ENCODE results near the gene HSD11B1.

DNA sequence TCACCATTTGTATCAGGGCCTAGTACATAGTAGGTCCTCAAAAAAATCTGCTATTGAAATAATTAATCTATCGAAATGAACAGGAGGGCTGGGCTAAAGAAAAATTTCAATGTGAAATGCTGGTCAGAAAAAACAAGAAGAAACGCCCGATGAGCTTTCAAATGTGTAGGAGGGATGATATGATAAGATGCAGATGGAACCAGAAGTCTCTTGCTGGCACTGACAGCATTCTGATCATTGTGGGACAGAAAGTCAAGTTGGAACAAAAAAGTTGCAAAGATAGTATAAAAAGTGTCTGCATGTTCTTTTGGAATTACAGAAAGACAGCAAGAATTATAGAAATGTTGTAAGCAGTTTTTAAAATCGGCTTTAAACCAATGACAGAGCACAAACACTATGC is 18.3 kb upstream of the HSD11B1 start:
- no peak for TF ChIP-seq SMC3 (IDR thresholded peaks at IDR 0.05; ENCODE audit: low read depth, low read length)
- TF ChIP-seq, protein P1, sequence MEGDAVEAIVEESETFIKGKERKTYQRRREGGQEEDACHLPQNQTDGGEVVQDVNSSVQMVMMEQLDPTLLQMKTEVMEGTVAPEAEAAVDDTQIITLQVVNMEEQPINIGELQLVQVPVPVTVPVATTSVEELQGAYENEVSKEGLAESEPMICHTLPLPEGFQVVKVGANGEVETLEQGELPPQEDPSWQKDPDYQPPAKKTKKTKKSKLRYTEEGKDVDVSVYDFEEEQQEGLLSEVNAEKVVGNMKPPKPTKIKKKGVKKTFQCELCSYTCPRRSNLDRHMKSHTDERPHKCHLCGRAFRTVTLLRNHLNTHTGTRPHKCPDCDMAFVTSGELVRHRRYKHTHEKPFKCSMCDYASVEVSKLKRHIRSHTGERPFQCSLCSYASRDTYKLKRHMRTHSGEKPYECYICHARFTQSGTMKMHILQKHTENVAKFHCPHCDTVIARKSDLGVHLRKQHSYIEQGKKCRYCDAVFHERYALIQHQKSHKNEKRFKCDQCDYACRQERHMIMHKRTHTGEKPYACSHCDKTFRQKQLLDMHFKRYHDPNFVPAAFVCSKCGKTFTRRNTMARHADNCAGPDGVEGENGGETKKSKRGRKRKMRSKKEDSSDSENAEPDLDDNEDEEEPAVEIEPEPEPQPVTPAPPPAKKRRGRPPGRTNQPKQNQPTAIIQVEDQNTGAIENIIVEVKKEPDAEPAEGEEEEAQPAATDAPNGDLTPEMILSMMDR (conservative IDR thresholded peaks at IDR 0.05; ENCODE audit: low read depth, low read length), result no peak
- no peak for TF ChIP-seq POLR2A (IDR thresholded peaks at IDR 0.05; ENCODE audit: low read depth, low read length)
- TF ChIP-seq MXI1 (IDR thresholded peaks at IDR 0.05; ENCODE audit: borderline replicate concordance, low read depth, low read length), result no peak
- TF ChIP-seq RCOR1 (IDR thresholded peaks at IDR 0.05; ENCODE audit: insufficient replicate concordance, low read length), result no peak
- TF ChIP-seq BHLHE40 (IDR thresholded peaks at IDR 0.05; ENCODE audit: low read depth, low read length), result no peak
- no peak for TF ChIP-seq CHD1 (IDR thresholded peaks at IDR 0.05; ENCODE audit: low read depth, low read length)
- TF ChIP-seq RFX5 (IDR thresholded peaks at IDR 0.05; ENCODE audit: low read depth, low read length), result no peak
- TF ChIP-seq, protein P2, sequence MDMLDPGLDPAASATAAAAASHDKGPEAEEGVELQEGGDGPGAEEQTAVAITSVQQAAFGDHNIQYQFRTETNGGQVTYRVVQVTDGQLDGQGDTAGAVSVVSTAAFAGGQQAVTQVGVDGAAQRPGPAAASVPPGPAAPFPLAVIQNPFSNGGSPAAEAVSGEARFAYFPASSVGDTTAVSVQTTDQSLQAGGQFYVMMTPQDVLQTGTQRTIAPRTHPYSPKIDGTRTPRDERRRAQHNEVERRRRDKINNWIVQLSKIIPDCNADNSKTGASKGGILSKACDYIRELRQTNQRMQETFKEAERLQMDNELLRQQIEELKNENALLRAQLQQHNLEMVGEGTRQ (IDR thresholded peaks at IDR 0.05; ENCODE audit: low read depth, low read length), result no peak
- TF ChIP-seq NFE2L2 (IDR thresholded peaks at IDR 0.05; ENCODE audit: low read depth, low read length), result no peak

All from IMR-90 (cell line).